Endothelial cell of umbilical vein (primary cell): ENCODE measurements around the gene STN1. TPM values are rescaled to one million over a fixed set of nuclear protein-coding genes. Genes with fewer than 3 reads are reported as not detected.

Source experiments
- BruUV-seq: library from RNA; stranded (reverse); fragments of 400-500 nt; replicated peaks from 2 replicates; lab custom pipeline; 2021; lab: Mats Ljungman, UMichigan
- CTCF ChIA-PET: fragments of 300-600, 350-600 bp; sonication (Branson Sonifier 250); formaldehyde crosslinking; loops from one replicate; lab custom pipeline; 2021; ENCODE audit warnings: antibody characterized with exemption, inconsistent platforms; lab: Charles Lee
- POLR2A ChIA-PET: fragments of 300-600, 350-600 bp; sonication (Branson Sonifier 250); formaldehyde crosslinking; loops from one replicate; lab custom pipeline; 2021; ENCODE audit warnings: antibody characterized with exemption, inconsistent platforms; lab: Charles Lee
- DNase-seq: peaks from one replicate; pipeline ENCODE4 v3.0.0-alpha.2; 2011; ENCODE audit warnings: low read depth, low spot score
- FAIRE-seq: peaks from 2 replicates; lab custom pipeline; 2011; peaks lifted over from hg19 to GRCh38; lab: Jason Lieb, UNC
- H2AFZ ChIP-seq: 2 replicates; pipeline ENCODE4 v1.6.0; 2012; ENCODE audit warnings: low read depth, low read length, control low read depth, inconsistent platforms
- H3K27ac ChIP-seq: 2 replicates; pipeline ENCODE4 v1.5.1; 2011; ENCODE audit warnings: low read depth, mild to moderate bottlenecking, control low read depth, low read length, moderate library complexity; ENCODE audit not compliant: insufficient read depth
- H3K27me3 ChIP-seq, 2 experiments: 2 replicates each; pipeline versions ENCODE4 v1.6.0 to v1.6.1; 2011; ENCODE audit warnings: low read length in 2 of 2, mixed read lengths in 1 of 2; ENCODE audit not compliant: control insufficient read depth in 2 of 2, insufficient read depth in 2 of 2
- H3K36me3 ChIP-seq, 2 experiments: 2 replicates in 1 of 2; 3 replicates in 1 of 2; pipeline ENCODE4 v1.5.1; 2011; ENCODE audit warnings: low read length in 2 of 2, mild to moderate bottlenecking in 1 of 2, moderate library complexity in 1 of 2; ENCODE audit not compliant: control insufficient read depth in 2 of 2, insufficient read depth in 2 of 2; ENCODE audit errors: extremely low read depth in 1 of 2
- H3K4me1 ChIP-seq: 3 replicates; pipeline ENCODE4 v1.5.1; 2011; ENCODE audit warnings: mild to moderate bottlenecking, low read length; ENCODE audit not compliant: control insufficient read depth, insufficient read depth; ENCODE audit errors: extremely low read depth
- H3K4me2 ChIP-seq: 2 replicates; pipeline ENCODE4 v1.6.1; 2011; ENCODE audit warnings: low read length, control low read depth, mixed read lengths; ENCODE audit not compliant: insufficient read depth
- H3K4me3 ChIP-seq, 3 experiments: fragments of 200-600 bp in 1 of 3; sonication (generic), shearing (Covaris generic) in 1 of 3; replicated peaks in 1 of 3; 2 replicates each; pipeline ENCODE4 v1.5.1; 2011 to 2016; ENCODE audit warnings: control low read depth in 3 of 3, low read length in 3 of 3, mild to moderate bottlenecking in 2 of 3, inconsistent platforms in 1 of 3, low read depth in 1 of 3, moderate library complexity in 1 of 3; ENCODE audit not compliant: insufficient read depth in 1 of 3
- H3K79me2 ChIP-seq: 2 replicates; pipeline ENCODE4 v1.6.0; 2012; ENCODE audit warnings: low read length, inconsistent platforms; ENCODE audit not compliant: control insufficient read depth, insufficient read depth
- H3K9ac ChIP-seq: replicated peaks from 2 replicates; pipeline ENCODE3; 2011; ENCODE audit warnings: low read length, control low read depth; ENCODE audit not compliant: insufficient read depth; ENCODE audit errors: extremely low read depth
- H3K9me1 ChIP-seq: replicated peaks from 3 replicates; pipeline ENCODE4 v1.6.0; 2011; ENCODE audit warnings: mild to moderate bottlenecking, low read length; ENCODE audit not compliant: control insufficient read depth, insufficient read depth; ENCODE audit errors: extremely low read depth
- H3K9me3 ChIP-seq: replicated peaks from 2 replicates; pipeline ENCODE4 v1.5.1; 2012; ENCODE audit warnings: low read length, inconsistent platforms; ENCODE audit not compliant: control insufficient read depth, insufficient read depth
- H4K20me1 ChIP-seq: replicated peaks from 2 replicates; pipeline ENCODE3; 2011; ENCODE audit warnings: mild to moderate bottlenecking, low read length; ENCODE audit not compliant: control insufficient read depth, insufficient read depth; ENCODE audit errors: extremely low read depth
- GATA2 ChIP-seq: IDR thresholded peaks from 2 replicates; pipeline ENCODE4 v1.7.0; 2011; ENCODE audit warnings: low read depth, mild to moderate bottlenecking, moderate library complexity, mixed read lengths, low read length; ENCODE audit not compliant: insufficient read length, insufficient read depth
- JUN ChIP-seq: IDR thresholded peaks from 2 replicates; pipeline ENCODE4 v1.6.1; 2011; ENCODE audit warnings: borderline replicate concordance, low read depth; ENCODE audit not compliant: insufficient read length, insufficient read depth
- MAX ChIP-seq: IDR thresholded peaks from 2 replicates; pipeline ENCODE4 v1.6.1; 2011; ENCODE audit not compliant: insufficient read depth, insufficient read length
- POLR2A ChIP-seq: IDR thresholded peaks from 2 replicates; pipeline ENCODE4 v1.6.1; 2012; ENCODE audit warnings: low read depth, mild to moderate bottlenecking, control low read depth, low read length
- POLR2AphosphoS5 ChIP-seq: IDR thresholded peaks from 2 replicates; pipeline ENCODE4 v1.6.1; 2012; ENCODE audit warnings: low read depth, mild to moderate bottlenecking, control low read depth, low read length, moderate library complexity; ENCODE audit not compliant: insufficient read depth
- dilution Hi-C: fragments of 300-500 bp; cut with MboI; formaldehyde crosslinking; loops from one replicate; pipeline ENCODE4 v1.15.0; 2019; ENCODE audit warnings: low sequenced_read_pairs; ENCODE audit not compliant: extremely low pct_ligation_motif_present
- intact Hi-C: fragments of 100-400 bp; cut with micrococcal nuclease; formaldehyde crosslinking; loops from one replicate; pipeline ENCODE4 v1.10.0; 2022
- polyA plus RNA-seq, 4 experiments: library from polyadenylated mRNA; depleted of rRNA in 3 of 4; stranded (reverse) in 3 of 4; unstranded in 1 of 4; fragments of >200 nt; gene quantifications; 2 replicates each; pipeline versions ENCODE4 v1.2.1 to v1.2.3, GENCODE V29; 2011 to 2012; ENCODE audit warnings: missing spikeins in 1 of 4
- total RNA-seq: library from RNA; stranded (reverse); gene quantifications from 2 replicates; pipeline ENCODE4 v1.2.3, GENCODE V29; 2021
- TF ChIP-seq, protein P1 (sequence below), 2 donors: IDR thresholded peaks; 1 replicate in 1 of 2; 2 replicates in 1 of 2; pipeline ENCODE4 v1.5.1; 2011; ENCODE audit warnings: low read length in 2 of 2, mild to moderate bottlenecking in 2 of 2, moderate library complexity in 2 of 2, control low read depth in 1 of 2, inconsistent platforms in 1 of 2, low read depth in 1 of 2; ENCODE audit not compliant: insufficient read depth in 1 of 2; ENCODE audit errors: extremely low read depth in 1 of 2

STN1 gene
- total and polyA plus RNA-seq, 2 donors (not counting 3 experiments of a cell fraction or from before 2014, with no cell fraction given), result 10.8 to 15.3 TPM

DNA sequence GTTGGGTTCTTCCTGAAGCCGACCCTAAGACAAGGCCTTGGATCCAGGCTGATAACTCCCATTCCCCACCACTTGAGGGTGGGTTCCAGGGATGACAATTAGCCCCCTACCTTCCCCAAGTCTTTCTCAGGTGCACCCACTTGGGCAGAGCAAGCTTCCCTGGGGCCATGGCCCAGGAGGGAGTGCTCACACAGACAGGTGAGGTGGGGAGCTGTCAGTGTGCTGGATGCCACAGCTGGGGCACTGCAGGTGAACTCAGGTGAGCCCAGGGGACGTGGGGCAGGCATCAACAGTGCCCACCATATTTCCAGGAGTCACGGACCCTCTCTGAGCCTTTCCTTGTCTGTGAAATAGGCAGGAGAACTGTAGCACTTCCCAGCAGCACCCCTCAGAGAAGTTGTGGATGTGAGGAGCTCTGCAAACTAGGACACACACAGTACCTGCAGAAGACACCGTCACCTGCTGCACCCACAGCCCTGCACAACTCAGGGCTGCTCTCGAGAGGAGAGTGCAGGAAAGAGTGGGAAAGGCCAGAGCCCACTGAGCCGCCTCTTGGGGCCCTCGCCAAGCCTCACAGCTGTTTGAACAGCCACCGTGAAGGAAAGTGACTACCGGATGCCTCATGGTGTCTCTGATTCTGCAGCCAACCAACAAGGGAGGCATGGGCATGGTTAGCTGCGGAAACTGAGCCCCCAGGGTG lies 80.5 kb downstream of the STN1 start:
- ChIA-PET CTCF (interaction anchor here (0.7 to 1.7 kb wide), 3 partner anchors 11 to 25 kb away, joined by 3 to 6 read pairs (median 4); no protein-coding TSS in a partner anchor), POLR2A (no interaction called here)
- Histone ChIP-seq H2AFZ (no peak overlapping the region), H3K9me1 (no peaks in the 10 kb centered on the region), H3K9me3 (no peaks in the 10 kb centered on the region), H4K20me1 (no peaks in the 10 kb centered on the region), H3K4me3 (no peak overlapping the region), H3K4me1 (no peaks in the 10 kb centered on the region), H3K79me2 (no peaks in the 10 kb centered on the region), H3K36me3 (no peaks in the 10 kb centered on the region), H3K27me3 (no peaks in the 10 kb centered on the region), H3K4me2 (no peak overlapping the region), H3K9ac (no peak overlapping the region), H3K27ac (no peak overlapping the region)
- no TSS peak for BruUV-seq
- intact Hi-C loops (no loop called here), dilution Hi-C loops (no loop called here)
- TF ChIP-seq POLR2A (no peak), JUN (no peak), MAX (no peak), GATA2 (no peak), POLR2AphosphoS5 (no peak)
- TF ChIP-seq, protein P1, sequence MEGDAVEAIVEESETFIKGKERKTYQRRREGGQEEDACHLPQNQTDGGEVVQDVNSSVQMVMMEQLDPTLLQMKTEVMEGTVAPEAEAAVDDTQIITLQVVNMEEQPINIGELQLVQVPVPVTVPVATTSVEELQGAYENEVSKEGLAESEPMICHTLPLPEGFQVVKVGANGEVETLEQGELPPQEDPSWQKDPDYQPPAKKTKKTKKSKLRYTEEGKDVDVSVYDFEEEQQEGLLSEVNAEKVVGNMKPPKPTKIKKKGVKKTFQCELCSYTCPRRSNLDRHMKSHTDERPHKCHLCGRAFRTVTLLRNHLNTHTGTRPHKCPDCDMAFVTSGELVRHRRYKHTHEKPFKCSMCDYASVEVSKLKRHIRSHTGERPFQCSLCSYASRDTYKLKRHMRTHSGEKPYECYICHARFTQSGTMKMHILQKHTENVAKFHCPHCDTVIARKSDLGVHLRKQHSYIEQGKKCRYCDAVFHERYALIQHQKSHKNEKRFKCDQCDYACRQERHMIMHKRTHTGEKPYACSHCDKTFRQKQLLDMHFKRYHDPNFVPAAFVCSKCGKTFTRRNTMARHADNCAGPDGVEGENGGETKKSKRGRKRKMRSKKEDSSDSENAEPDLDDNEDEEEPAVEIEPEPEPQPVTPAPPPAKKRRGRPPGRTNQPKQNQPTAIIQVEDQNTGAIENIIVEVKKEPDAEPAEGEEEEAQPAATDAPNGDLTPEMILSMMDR (IDR thresholded peaks at IDR 0.05; ENCODE audit: extremely low read depth in 1 of 2, insufficient read depth in 1 of 2, low read depth in 1 of 2, low read length in 2 of 2), result no peak
- FAIRE-seq (no peak), DNase-seq (no peak)
